ENCODE data around the gene ATG10.

- TF ChIP-seq TEAD4 (IDR thresholded peaks at IDR 0.05; ENCODE audit: borderline replicate concordance, insufficient read depth) = no peak
- TF ChIP-seq MXI1 (IDR thresholded peaks at IDR 0.05; ENCODE audit: low read depth, low read length) = no peak
- TF ChIP-seq TAF1 (IDR thresholded peaks at IDR 0.05; ENCODE audit: borderline replicate concordance, low read depth, low read length) = no peak
- no peak for TF ChIP-seq NRF1 (IDR thresholded peaks at IDR 0.05; ENCODE audit: low read depth, low read length)
- no peak for TF ChIP-seq POLR2AphosphoS5 (IDR thresholded peaks at IDR 0.05; ENCODE audit: low read depth, low read length)
- no peak for TF ChIP-seq USF1 (IDR thresholded peaks at IDR 0.05; ENCODE audit: borderline replicate concordance, low read depth)
- TF ChIP-seq CTCF (IDR thresholded peaks at IDR 0.05) = no peak
- no peak for TF ChIP-seq YY1 (IDR thresholded peaks at IDR 0.05; ENCODE audit: low read depth)
- TF ChIP-seq EZH2phosphoT487 (IDR thresholded peaks at IDR 0.05; ENCODE audit: borderline replicate concordance, low read depth) = no peak
- no peak for TF ChIP-seq RAD21 (IDR thresholded peaks at IDR 0.05; ENCODE audit: low read length)
Measured at GRCh38 chr5:81949462-81949861, 22.4 kb upstream of the ATG10 start.
